GM12892 (cell line): Measurements from ENCODE around the gene UXS1.

ENCODE experiments used
- POLR2A ChIP-seq: IDR thresholded peaks from 2 replicates; pipeline ENCODE4 v1.6.1; 2011; ENCODE audit warnings: low read depth, low read length, control low read depth
- POLR2AphosphoS5 ChIP-seq: IDR thresholded peaks from 2 replicates; pipeline ENCODE4 v1.6.1; 2011; ENCODE audit warnings: low read depth, low read length, control low read depth

GRCh38 chr2:106061611-106062349 is 132.3 kb downstream of the UXS1 start:
- no peak for TF ChIP-seq POLR2AphosphoS5
- no peak for TF ChIP-seq POLR2A
